ENCODE results near the gene CEP192.

DNA sequence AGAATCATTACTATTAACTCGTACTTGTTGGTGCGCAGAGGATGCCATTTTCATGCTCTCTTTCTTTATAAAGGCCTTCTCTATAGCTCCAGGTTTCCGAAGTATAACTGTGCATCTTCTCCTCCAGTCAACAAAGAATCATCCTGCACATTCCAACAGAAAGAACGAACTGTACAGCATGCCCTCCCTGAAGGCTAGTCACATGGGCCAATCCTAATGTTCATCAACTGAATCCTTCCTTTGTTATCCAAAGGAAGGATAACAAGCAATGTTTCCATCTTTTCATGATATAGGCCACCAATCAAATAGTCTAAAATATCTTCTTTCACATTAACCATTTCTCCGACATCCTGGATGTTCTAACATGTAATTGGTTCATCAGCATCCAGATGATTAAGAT is 160.5 kb downstream of the CEP192 start:
- no peak for TF ChIP-seq YY1 (tag by site-specific recombination; IDR thresholded peaks at IDR 0.05)
- TF ChIP-seq, protein P1, sequence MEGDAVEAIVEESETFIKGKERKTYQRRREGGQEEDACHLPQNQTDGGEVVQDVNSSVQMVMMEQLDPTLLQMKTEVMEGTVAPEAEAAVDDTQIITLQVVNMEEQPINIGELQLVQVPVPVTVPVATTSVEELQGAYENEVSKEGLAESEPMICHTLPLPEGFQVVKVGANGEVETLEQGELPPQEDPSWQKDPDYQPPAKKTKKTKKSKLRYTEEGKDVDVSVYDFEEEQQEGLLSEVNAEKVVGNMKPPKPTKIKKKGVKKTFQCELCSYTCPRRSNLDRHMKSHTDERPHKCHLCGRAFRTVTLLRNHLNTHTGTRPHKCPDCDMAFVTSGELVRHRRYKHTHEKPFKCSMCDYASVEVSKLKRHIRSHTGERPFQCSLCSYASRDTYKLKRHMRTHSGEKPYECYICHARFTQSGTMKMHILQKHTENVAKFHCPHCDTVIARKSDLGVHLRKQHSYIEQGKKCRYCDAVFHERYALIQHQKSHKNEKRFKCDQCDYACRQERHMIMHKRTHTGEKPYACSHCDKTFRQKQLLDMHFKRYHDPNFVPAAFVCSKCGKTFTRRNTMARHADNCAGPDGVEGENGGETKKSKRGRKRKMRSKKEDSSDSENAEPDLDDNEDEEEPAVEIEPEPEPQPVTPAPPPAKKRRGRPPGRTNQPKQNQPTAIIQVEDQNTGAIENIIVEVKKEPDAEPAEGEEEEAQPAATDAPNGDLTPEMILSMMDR (tag by site-specific recombination; IDR thresholded peaks at IDR 0.05), result no peak
- no peak for TF ChIP-seq ZNF10 (tag by site-specific recombination; IDR thresholded peaks at IDR 0.05)
- TF ChIP-seq SETDB1 (IDR thresholded peaks at IDR 0.05; ENCODE audit: insufficient read length, low read length), result no peak
- no peak for TF ChIP-seq ZFP41 (tag by site-specific recombination; IDR thresholded peaks at IDR 0.05; ENCODE audit: borderline replicate concordance)
- TF ChIP-seq ZNF585B (tag by site-specific recombination; IDR thresholded peaks at IDR 0.05), result no peak
- no peak for TF ChIP-seq ZNF777 (tag by site-specific recombination; IDR thresholded peaks at IDR 0.05; ENCODE audit: borderline replicate concordance)
- no peak for TF ChIP-seq ZNF366 (tag by site-specific recombination; conservative IDR thresholded peaks at IDR 0.05)
- no peak for TF ChIP-seq ZNF221 (tag by site-specific recombination; IDR thresholded peaks at IDR 0.05; ENCODE audit: borderline replicate concordance)
- no peak for TF ChIP-seq ZNF76 (tag by site-specific recombination; IDR thresholded peaks at IDR 0.05; ENCODE audit: borderline replicate concordance, low read depth)
- TF ChIP-seq HOXA7 (CRISPR knock-in tag; IDR thresholded peaks at IDR 0.05; ENCODE audit: borderline replicate concordance), result no peak
- no peak for TF ChIP-seq ZNF132 (tag by site-specific recombination; IDR thresholded peaks at IDR 0.05; ENCODE audit: borderline replicate concordance)
- TF ChIP-seq ZNF677 (tag by site-specific recombination; IDR thresholded peaks at IDR 0.05), result no peak
